AG20443 (cell line): ENCODE measurements around the gene PTPRT.
A peak's percentile ranks its signal among the peaks of the same experiment; 100 is the strongest.
"Not testable (repeated sequence)": the region's sequence is repeated elsewhere in the genome, so short reads cannot be mapped to it uniquely, and the experiment has no call there.

ENCODE experiments used
- DNase-seq: peaks from one replicate; pipeline ENCODE4 v3.0.0; 2012; ENCODE audit warnings: low spot score, mixed read lengths

PTPRT gene

GRCh38 chr20:43187476-43188233 is 2.1 kb downstream of the PTPRT start:
- DNase-seq, result peak; percentile 91

DNA sequence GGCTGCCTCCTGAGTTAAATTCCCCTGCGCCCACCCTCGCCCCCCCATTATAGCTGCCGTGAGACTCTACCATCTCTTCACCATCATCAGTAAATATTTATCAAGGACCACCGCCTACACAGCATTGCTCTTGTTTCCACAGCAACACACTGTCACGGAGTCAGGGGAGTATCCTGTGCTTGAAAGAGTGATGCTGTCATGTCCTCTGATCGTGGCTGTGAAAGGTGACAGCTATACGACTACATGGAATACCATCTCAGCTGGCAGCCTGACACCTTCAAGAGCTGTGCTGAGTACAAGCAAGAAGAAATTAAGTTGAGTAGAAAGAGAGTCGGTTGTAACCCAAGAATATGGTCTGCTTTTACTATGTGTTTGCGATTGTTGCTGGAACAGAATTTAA is 3.4 kb downstream of the PTPRT start:
- no peak for DNase-seq

GRCh38 chr20:43185901-43186300 is 3.8 kb downstream of the PTPRT start:
- DNase-seq, result no peak

DNA sequence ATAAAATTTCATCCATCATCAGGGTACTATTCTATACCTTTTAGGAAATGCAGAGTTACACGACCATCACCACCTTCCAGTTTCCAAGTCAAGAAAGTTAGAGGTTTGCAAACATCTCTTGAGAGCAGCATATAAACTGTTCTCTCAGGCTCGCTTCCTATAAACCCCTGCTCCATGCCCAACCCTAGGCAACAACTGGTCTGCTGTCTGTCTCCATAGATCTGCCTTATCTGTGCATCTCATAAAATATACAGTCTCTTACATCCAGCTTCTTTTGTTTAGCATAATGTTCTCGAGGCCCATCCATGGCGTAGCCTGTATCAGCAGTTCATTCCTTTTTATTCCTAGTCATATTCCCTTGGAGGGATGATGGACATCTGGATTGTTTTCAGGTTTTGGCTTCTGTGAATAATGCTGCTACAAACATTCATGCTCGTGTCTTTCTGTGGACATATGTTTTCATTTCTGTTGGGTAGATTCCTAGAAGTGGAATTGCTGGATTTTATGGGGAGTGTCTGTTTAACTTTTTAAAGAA is 6.1 kb downstream of the PTPRT start:
- no peak for DNase-seq

DNA sequence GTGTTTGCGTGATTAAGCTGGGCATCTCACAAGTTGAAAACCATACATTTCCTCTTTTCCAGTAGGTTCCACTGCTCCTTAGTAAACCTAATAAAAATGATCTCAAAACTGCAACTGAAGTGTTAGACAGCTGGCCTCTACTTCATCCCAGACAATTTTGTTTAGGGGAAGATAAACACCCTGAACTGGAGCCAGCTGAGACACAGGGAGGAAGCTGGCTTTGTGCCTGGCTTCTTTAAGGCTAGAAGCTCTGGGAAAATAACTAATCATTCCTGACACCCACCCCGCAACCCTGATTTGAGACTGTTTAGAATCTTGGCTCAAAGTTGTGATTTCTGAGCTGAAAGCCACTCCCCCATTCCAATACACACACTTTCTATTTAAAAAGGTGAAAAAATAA is 11.6 kb downstream of the PTPRT start:
- no peak for DNase-seq

- DNase-seq, result no peak
Observed at GRCh38 chr20:43176726-43177125, 13.0 kb downstream of the PTPRT start.

DNA sequence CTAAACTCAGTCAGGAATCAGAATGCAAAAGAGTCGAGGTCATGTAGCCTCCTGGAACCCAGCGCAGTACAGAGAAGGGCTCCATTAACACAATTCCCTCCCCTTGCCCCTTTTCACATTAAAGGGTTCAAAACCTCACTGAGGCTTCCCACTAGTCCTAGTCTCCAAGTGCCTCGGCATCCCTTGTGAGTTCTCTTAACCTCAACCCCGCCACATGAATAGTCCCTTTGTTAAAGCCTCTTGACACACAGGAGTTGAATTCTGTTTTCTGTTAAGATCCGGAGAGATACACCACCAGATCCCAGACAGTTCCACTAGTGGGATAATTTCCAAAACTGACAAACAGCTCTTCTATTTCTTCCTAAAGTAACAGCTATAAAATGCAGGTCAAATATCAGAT is 17.8 kb downstream of the PTPRT start:
- DNase-seq, result no peak

GRCh38 chr20:43170771-43171170 is 18.9 kb downstream of the PTPRT start:
- DNase-seq, result no peak

DNA sequence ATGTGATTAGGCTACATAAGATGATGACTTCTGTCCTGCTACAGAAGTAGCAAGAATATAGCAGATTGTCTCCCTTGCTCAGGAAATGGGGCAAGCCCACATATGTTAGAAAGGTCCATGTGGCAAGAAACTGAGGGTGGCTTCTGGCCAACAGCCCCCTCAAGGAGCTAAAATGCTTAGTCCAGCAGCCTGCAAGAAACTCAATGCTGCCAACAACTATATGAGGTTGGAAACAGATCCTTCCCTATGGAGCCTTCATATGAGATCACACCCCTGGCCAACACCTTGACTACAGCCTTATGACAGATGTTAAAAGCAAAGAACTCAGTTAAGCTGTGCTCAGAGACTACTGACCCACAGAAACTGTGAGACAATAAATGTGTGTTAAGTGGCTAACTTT is 22.1 kb downstream of the PTPRT start:
- DNase-seq, result no peak

GRCh38 chr20:43167021-43167420 is 22.7 kb downstream of the PTPRT start:
- no peak for DNase-seq

GRCh38 chr20:43165611-43166010 is 24.1 kb downstream of the PTPRT start:
- no peak for DNase-seq

GRCh38 chr20:43164736-43165135 is 25.0 kb downstream of the PTPRT start:
- DNase-seq, result not testable (repeated sequence)

DNA sequence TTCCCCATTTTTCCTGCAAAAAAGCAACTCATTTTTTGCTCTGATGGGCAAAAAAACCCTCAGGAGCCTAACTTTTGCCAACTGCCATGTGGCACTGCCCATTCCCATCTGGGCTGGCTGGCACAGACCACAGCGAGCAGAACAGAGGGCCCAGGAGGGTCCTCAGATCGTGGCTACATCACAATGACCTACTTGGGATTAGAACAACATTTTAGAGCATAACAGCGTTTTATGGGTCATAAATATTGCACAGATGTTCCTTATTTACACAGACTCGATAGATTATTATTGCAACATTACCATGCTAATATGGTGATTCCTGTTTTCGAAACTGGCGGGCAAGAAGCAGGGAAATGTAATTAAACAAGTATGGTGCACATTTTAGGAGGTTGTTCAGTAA is 28.0 kb downstream of the PTPRT start:
- DNase-seq, result no peak

GRCh38 chr20:43160941-43161340 is 28.8 kb downstream of the PTPRT start:
- no peak for DNase-seq

GRCh38 chr20:43159994-43160393 is 29.7 kb downstream of the PTPRT start:
- DNase-seq, result no peak

- no peak for DNase-seq
Observed at GRCh38 chr20:43155366-43156100, 34.2 kb downstream of the PTPRT start.

- DNase-seq, result no peak
Observed at GRCh38 chr20:43151901-43152300, 37.8 kb downstream of the PTPRT start.

DNA sequence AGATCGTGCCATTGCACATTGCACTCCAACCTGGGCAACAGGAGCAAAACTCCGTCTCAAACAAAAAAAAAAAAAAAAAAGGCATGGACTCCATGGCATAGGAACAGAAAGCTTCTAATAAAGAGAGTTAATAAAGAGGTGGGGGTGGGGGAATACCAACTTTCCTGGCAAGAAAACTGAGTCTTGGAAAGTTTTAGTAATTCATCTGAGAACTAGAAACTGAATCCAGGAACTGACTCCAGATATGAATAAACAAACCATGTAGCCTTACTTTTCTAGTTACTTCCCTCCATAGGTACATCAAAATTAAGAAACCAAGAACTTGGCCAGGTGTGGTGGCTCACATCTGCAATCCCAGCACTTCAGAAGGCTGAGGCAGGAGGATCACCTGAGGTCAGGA is 38.5 kb downstream of the PTPRT start:
- no peak for DNase-seq

DNA sequence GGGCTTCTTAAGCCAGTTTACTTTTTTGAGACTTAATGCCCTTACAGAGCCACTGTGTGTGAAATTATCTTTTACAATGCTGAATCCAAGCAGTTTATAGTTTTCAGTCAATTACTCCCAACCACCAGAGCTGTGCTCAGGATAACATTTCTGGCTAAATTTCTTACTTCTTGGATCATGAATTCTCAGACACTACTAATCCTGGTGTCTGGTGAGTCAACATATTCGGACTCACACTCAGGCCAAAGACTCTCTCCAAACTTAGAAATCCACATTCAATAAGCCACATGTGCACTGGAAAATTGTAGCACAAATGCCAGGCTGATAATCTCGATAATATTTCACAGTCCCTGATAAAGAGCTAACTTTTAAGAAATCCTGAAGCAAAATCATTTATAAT is 49.0 kb downstream of the PTPRT start:
- DNase-seq, result no peak

GRCh38 chr20:43138061-43138770 is 51.5 kb downstream of the PTPRT start:
- DNase-seq, result no peak

DNA sequence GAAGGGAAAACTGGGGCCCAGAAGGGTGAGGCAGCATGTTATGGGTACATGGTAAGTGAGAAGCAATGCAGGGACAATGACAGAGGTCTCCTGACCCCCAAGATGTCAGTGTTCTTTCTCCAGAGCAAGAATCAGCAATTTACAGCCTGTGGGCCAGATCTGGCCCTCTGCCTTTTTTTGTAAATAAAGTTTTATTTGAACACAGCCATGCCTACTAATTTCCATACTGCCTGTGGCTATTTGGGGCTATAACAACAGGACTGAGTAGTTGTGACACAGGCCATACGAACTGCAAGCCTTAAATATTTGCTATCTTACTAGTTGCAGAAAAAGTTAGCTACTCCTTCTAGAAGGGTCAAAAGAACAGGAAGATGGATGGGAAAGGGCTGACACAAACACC is 52.5 kb downstream of the PTPRT start:
- DNase-seq, result no peak

DNA sequence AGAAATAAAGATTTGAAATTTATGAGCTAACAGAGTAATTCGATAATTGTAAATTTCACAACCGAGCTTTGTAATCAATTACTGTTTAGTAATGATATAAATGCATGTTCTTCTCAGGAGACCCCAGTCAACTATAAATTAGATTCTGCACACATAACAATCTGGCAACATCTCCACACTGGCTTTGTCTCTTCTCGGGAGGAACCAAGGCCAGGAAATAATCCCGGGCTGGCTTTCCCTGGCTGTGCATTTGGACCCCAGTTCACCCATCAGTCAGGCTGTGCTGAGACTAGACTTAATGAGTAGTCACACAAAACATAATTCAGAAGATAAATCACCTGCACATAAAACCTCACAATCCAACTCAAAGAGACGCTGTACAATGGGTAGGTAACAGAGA is 65.5 kb downstream of the PTPRT start:
- DNase-seq, result no peak

DNA sequence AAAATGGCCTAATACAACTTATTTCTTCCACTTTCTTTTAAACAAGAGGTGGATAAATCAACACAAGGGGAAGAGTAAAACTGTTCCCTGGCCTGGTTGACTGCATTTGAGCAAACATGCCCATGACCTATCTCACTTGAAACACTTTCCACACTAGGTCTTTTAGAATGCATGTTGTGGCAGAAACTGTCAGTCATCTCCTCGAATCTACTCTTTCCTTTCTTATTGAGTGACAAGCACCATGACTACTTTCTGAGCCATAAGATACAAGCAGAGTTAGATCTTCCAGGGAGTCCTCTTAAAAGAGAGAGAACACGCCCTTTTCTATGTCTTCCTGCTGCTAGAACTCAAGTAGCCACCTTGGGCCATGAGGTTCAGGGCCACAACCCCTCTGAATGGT is 66.5 kb downstream of the PTPRT start:
- no peak for DNase-seq
